ENCODE results near the gene CEP44.

Gene CEP44

GRCh38 chr4:174274436-174274835 lies 9.3 kb upstream of the CEP44 start:
- TF ChIP-seq SPI1 (IDR thresholded peaks at IDR 0.05; ENCODE audit: low read depth, low read length), result peak; percentile 31; the same call in 1 of the 2 replicates
- no peak for TF ChIP-seq POU2F2 (IDR thresholded peaks at IDR 0.05; ENCODE audit: low read depth, low read length)
- FAIRE-seq (no peak), DNase-seq (ENCODE audit: insufficient read length, low spot score) (no peak)

GRCh38 chr4:174275101-174275500 lies 8.6 kb upstream of the CEP44 start:
- no peak for FAIRE-seq
- DNase-seq (ENCODE audit: insufficient read length, low spot score), result no peak
- no peak for TF ChIP-seq POLR2AphosphoS5 (IDR thresholded peaks at IDR 0.05; ENCODE audit: low read depth, low read length)
- no peak for TF ChIP-seq POLR2A (IDR thresholded peaks at IDR 0.05; ENCODE audit: low read depth, low read length)
- no peak for TF ChIP-seq PAX5 (IDR thresholded peaks at IDR 0.05; ENCODE audit: insufficient read depth, low read length, severe bottlenecking)
- TF ChIP-seq POU2F2 (IDR thresholded peaks at IDR 0.05; ENCODE audit: low read depth, low read length), result no peak
- no peak for TF ChIP-seq TAF1 (IDR thresholded peaks at IDR 0.05; ENCODE audit: low read depth, low read length)
- no peak for TF ChIP-seq SPI1 (IDR thresholded peaks at IDR 0.05; ENCODE audit: low read depth, low read length)

GRCh38 chr4:174277433-174277832 lies 6.3 kb upstream of the CEP44 start:
- DNase-seq (ENCODE audit: insufficient read length, low spot score) (no peak), FAIRE-seq (no peak)
- no peak for TF ChIP-seq PAX5 (IDR thresholded peaks at IDR 0.05; ENCODE audit: insufficient read depth, low read length, severe bottlenecking)

- no peak for TF ChIP-seq POLR2AphosphoS5 (IDR thresholded peaks at IDR 0.05; ENCODE audit: low read depth, low read length)
- no peak for TF ChIP-seq POLR2A (IDR thresholded peaks at IDR 0.05; ENCODE audit: low read depth, low read length)
- no peak for TF ChIP-seq PAX5 (IDR thresholded peaks at IDR 0.05; ENCODE audit: insufficient read depth, low read length, severe bottlenecking)
- TF ChIP-seq SPI1 (IDR thresholded peaks at IDR 0.05; ENCODE audit: low read depth, low read length), result no peak
- FAIRE-seq (no peak), DNase-seq (ENCODE audit: insufficient read length, low spot score) (no peak)
Measured at GRCh38 chr4:174278467-174278866, 5.2 kb upstream of the CEP44 start.

GRCh38 chr4:174279433-174280155 lies 4.1 kb upstream of the CEP44 start:
- FAIRE-seq, result no peak
- TF ChIP-seq POLR2AphosphoS5 (IDR thresholded peaks at IDR 0.05; ENCODE audit: low read depth, low read length) (no peak), SPI1 (IDR thresholded peaks at IDR 0.05; ENCODE audit: low read depth, low read length) (no peak), POLR2A (IDR thresholded peaks at IDR 0.05; ENCODE audit: low read depth, low read length) (no peak)
- DNase-seq (ENCODE audit: insufficient read length, low spot score), result no peak

GRCh38 chr4:174281182-174281737 lies 2.5 kb upstream of the CEP44 start:
- DNase-seq (ENCODE audit: insufficient read length, low spot score) (no peak), FAIRE-seq (no peak)
- TF ChIP-seq POLR2AphosphoS5 (IDR thresholded peaks at IDR 0.05; ENCODE audit: low read depth, low read length) (no peak), POLR2A (IDR thresholded peaks at IDR 0.05; ENCODE audit: low read depth, low read length) (no peak), POU2F2 (IDR thresholded peaks at IDR 0.05; ENCODE audit: low read depth, low read length) (no peak), TAF1 (IDR thresholded peaks at IDR 0.05; ENCODE audit: low read depth, low read length) (no peak), PAX5 (IDR thresholded peaks at IDR 0.05; ENCODE audit: insufficient read depth, low read length, severe bottlenecking) (no peak), SPI1 (IDR thresholded peaks at IDR 0.05; ENCODE audit: low read depth, low read length) (no peak)

GRCh38 chr4:174281901-174282300 lies 1.8 kb upstream of the CEP44 start:
- DNase-seq (ENCODE audit: insufficient read length, low spot score), result no peak
- TF ChIP-seq POU2F2 (IDR thresholded peaks at IDR 0.05; ENCODE audit: low read depth, low read length), result no peak
- TF ChIP-seq POLR2AphosphoS5 (IDR thresholded peaks at IDR 0.05; ENCODE audit: low read depth, low read length), result no peak
- no peak for TF ChIP-seq PAX5 (IDR thresholded peaks at IDR 0.05; ENCODE audit: insufficient read depth, low read length, severe bottlenecking)
- no peak for TF ChIP-seq TAF1 (IDR thresholded peaks at IDR 0.05; ENCODE audit: low read depth, low read length)
- no peak for TF ChIP-seq SPI1 (IDR thresholded peaks at IDR 0.05; ENCODE audit: low read depth, low read length)
- TF ChIP-seq POLR2A (IDR thresholded peaks at IDR 0.05; ENCODE audit: low read depth, low read length), result no peak
- FAIRE-seq, result no peak

GRCh38 chr4:174282836-174283506 lies 740 bp upstream of the CEP44 start:
- TF ChIP-seq TAF1 (IDR thresholded peaks at IDR 0.05; ENCODE audit: low read depth, low read length), result no peak
- TF ChIP-seq POLR2A (IDR thresholded peaks at IDR 0.05; ENCODE audit: low read depth, low read length), result peak; percentile 45; the same call in 1 of the 2 replicates
- TF ChIP-seq SPI1 (IDR thresholded peaks at IDR 0.05; ENCODE audit: low read depth, low read length), result peak; percentile 60
- peak; percentile 99 for FAIRE-seq
- DNase-seq (ENCODE audit: insufficient read length, low spot score), result peak; percentile 47

GRCh38 chr4:174284487-174284886 lies 776 bp downstream of the CEP44 start:
- TF ChIP-seq POU2F2 (IDR thresholded peaks at IDR 0.05; ENCODE audit: low read depth, low read length), result no peak
- no peak for TF ChIP-seq PAX5 (IDR thresholded peaks at IDR 0.05; ENCODE audit: insufficient read depth, low read length, severe bottlenecking)
- DNase-seq (ENCODE audit: insufficient read length, low spot score), result no peak
- no peak for FAIRE-seq

- no peak for TF ChIP-seq SPI1 (IDR thresholded peaks at IDR 0.05; ENCODE audit: low read depth, low read length)
- TF ChIP-seq POU2F2 (IDR thresholded peaks at IDR 0.05; ENCODE audit: low read depth, low read length), result no peak
- TF ChIP-seq POLR2A (IDR thresholded peaks at IDR 0.05; ENCODE audit: low read depth, low read length), result no peak
- no peak for TF ChIP-seq PAX5 (IDR thresholded peaks at IDR 0.05; ENCODE audit: insufficient read depth, low read length, severe bottlenecking)
- no peak for TF ChIP-seq POLR2AphosphoS5 (IDR thresholded peaks at IDR 0.05; ENCODE audit: low read depth, low read length)
- TF ChIP-seq TAF1 (IDR thresholded peaks at IDR 0.05; ENCODE audit: low read depth, low read length), result no peak
- DNase-seq (ENCODE audit: insufficient read length, low spot score), result no peak
- FAIRE-seq, result no peak
Measured at GRCh38 chr4:174286870-174287269, 3.2 kb downstream of the CEP44 start.
